Measurements from ENCODE around the gene SEPTIN1. TPM values are rescaled to one million over a fixed set of nuclear protein-coding genes. Genes with fewer than 3 reads are reported as not detected.

SEPTIN1 gene
- total RNA-seq, 2 experiments from 2014 or later: 133 to 181 TPM

- Histone ChIP-seq H3K27ac (ENCODE audit: low read depth, low read length, poor library complexity, severe bottlenecking) (peak overlapping the region; percentile 98), H3K9me2 (ENCODE audit: insufficient read depth, low read length) (no peaks in the 10 kb centered on the region), H3K4me2 (ENCODE audit: low read length) (peak overlapping the region; percentile 99), H3K9me3 (ENCODE audit: low read length) (no peaks in the 10 kb centered on the region), H3K36me3 (ENCODE audit: insufficient read depth, low read length) (peaks cover 55% of the 10 kb centered on the region), H2AFZ (ENCODE audit: low read length) (no peak overlapping the region), H3K4me3 (ENCODE audit: low read depth, low read length, poor library complexity, severe bottlenecking) (peak overlapping the region; percentile 98), H3K79me2 (ENCODE audit: insufficient read depth, low read depth, low read length) (peaks cover 37% of the 10 kb centered on the region), H4K20me1 (ENCODE audit: insufficient read depth, low read length) (no peaks in the 10 kb centered on the region), H3K4me1 (ENCODE audit: insufficient read depth, low read length, poor library complexity, severe bottlenecking) (peaks cover 88% of the 10 kb centered on the region)
- TF ChIP-seq, protein P1, sequence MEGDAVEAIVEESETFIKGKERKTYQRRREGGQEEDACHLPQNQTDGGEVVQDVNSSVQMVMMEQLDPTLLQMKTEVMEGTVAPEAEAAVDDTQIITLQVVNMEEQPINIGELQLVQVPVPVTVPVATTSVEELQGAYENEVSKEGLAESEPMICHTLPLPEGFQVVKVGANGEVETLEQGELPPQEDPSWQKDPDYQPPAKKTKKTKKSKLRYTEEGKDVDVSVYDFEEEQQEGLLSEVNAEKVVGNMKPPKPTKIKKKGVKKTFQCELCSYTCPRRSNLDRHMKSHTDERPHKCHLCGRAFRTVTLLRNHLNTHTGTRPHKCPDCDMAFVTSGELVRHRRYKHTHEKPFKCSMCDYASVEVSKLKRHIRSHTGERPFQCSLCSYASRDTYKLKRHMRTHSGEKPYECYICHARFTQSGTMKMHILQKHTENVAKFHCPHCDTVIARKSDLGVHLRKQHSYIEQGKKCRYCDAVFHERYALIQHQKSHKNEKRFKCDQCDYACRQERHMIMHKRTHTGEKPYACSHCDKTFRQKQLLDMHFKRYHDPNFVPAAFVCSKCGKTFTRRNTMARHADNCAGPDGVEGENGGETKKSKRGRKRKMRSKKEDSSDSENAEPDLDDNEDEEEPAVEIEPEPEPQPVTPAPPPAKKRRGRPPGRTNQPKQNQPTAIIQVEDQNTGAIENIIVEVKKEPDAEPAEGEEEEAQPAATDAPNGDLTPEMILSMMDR (conservative IDR thresholded peaks at IDR 0.05; ENCODE audit: low read length): no peak
- TF ChIP-seq EZH2phosphoT487 (IDR thresholded peaks at IDR 0.05; ENCODE audit: borderline replicate concordance, low read depth, low read length): no peak
- ChIA-PET CTCF (ENCODE audit: unreplicated experiment) (interaction anchor here (1.1 to 1.2 kb wide), 2 partner anchors 9 to 20 kb away, joined by 3 read pairs; no protein-coding TSS in a partner anchor), POLR2A (interaction anchor here (4.5 kb wide), 1 partner anchor 20 kb away, joined by 21 read pairs; the partner anchor contains the start of gene TBC1D10B)
- BruUV-seq (replicated peaks): TSS peak; percentile 14
- intact Hi-C loops (cut with micrococcal nuclease; ENCODE audit: unreplicated experiment): loop anchor here (10.0 kb wide), 1 partner anchor 286 kb away; the partner anchor contains the start of gene ALDOA
- peak; percentile 43 for DNase-seq (ENCODE audit: low spot score)
Measured at GRCh38 chr16:30351001-30351441, 31.3 kb downstream of the SEPTIN1 start.

DNA sequence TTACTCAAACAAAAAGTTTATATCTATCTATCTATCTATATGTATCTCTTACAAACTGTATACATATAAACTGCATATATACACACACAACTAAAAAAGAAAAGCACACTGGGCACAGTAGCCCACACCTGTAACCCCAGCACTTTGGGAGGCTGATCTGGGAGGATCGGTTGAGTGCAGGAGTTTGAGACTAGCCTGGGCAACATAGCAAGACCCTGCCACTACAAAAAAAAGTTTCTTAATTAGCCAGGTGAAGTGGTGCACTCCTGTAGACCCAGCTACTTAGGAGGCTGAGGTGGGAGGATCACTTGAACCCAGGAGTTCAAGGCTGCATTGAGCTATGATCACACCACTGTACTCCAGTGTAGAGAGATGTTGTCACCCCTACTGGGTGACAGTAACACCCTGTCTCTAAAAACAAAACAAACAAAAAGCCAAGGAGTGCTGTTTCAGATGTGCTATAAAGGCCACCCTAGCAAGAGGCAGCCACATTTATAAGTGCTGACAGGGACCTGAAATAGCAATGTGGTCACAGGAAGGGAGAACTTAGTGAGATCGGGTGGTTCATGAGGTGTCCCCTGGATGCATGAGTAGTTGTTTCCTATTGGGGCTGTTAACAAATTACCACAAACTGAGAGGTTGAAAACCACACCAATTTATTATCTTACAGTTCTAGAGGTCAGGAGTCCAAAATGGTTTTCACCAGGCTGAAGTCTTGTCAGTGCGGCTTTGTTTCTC lies 32.1 kb downstream of the SEPTIN1 start:
- TF ChIP-seq, protein P1 (conservative IDR thresholded peaks at IDR 0.05; ENCODE audit: low read length): no peak
- no peak for TF ChIP-seq EZH2phosphoT487 (IDR thresholded peaks at IDR 0.05; ENCODE audit: borderline replicate concordance, low read depth, low read length)
- Histone ChIP-seq H3K79me2 (ENCODE audit: insufficient read depth, low read depth, low read length) (peaks cover 37% of the 10 kb centered on the region), H3K27ac (ENCODE audit: low read depth, low read length, poor library complexity, severe bottlenecking) (peak overlapping the region; percentile 98), H3K4me3 (ENCODE audit: low read depth, low read length, poor library complexity, severe bottlenecking) (peak overlapping the region; percentile 98), H2AFZ (ENCODE audit: low read length) (no peak overlapping the region), H3K36me3 (ENCODE audit: insufficient read depth, low read length) (peaks cover 54% of the 10 kb centered on the region), H4K20me1 (ENCODE audit: insufficient read depth, low read length) (no peaks in the 10 kb centered on the region), H3K9me2 (ENCODE audit: insufficient read depth, low read length) (no peaks in the 10 kb centered on the region), H3K4me2 (ENCODE audit: low read length) (peak overlapping the region; percentile 99), H3K9me3 (ENCODE audit: low read length) (no peaks in the 10 kb centered on the region), H3K4me1 (ENCODE audit: insufficient read depth, low read length, poor library complexity, severe bottlenecking) (peaks cover 88% of the 10 kb centered on the region)
- BruUV-seq (replicated peaks): no TSS peak
- DNase-seq (ENCODE audit: low spot score): peak; percentile 79
- POLR2A ChIA-PET: interaction anchor here (0.6 to 4.5 kb wide), 4 partner anchors 21 to 270 kb away, joined by 3 to 21 read pairs (median 4); partner anchors contain the start of genes TBC1D10B, ZNF48 and ZNF771
- intact Hi-C loops (cut with micrococcal nuclease; ENCODE audit: unreplicated experiment): loop anchor here (10.0 kb wide), 1 partner anchor 286 kb away; the partner anchor contains the start of gene ALDOA
- CTCF ChIA-PET (ENCODE audit: unreplicated experiment): interaction anchor here (0.6 to 1.2 kb wide), 3 partner anchors 8 to 21 kb away, joined by 3 to 4 read pairs (median 3); no protein-coding TSS in a partner anchor

Data from OCI-LY7 (cell line).